Neural progenitor cell (in vitro differentiated cells): ENCODE measurements around the gene HBD. TPM values are rescaled to one million over a fixed set of nuclear protein-coding genes. Genes with fewer than 3 reads are reported as not detected.
A peak's percentile ranks its signal among the peaks of the same experiment; 100 is the strongest.

Experiments used
- DNase-seq: peaks from one replicate; pipeline ENCODE4 v3.0.0-alpha.2; 2016; ENCODE audit warnings: low spot score
- H2AFZ ChIP-seq: fragments of 200-600 bp; sonication (generic); replicated peaks from 2 replicates; pipeline ENCODE4 v1.6.1; 2016; ENCODE audit warnings: antibody characterized with exemption
- H3F3A ChIP-seq: fragments of 200-600 bp; sonication (generic); 2 replicates; pipeline ENCODE4 v1.6.1; 2016; ENCODE audit warnings: antibody characterized with exemption, low read depth
- H3K27ac ChIP-seq: fragments of 200-600 bp; sonication (generic); 2 replicates; pipeline ENCODE4 v1.5.1; 2016; ENCODE audit warnings: mild to moderate bottlenecking
- H3K27me3 ChIP-seq: fragments of 200-600 bp; sonication (generic); 2 replicates; pipeline ENCODE4 v1.6.1; 2016; ENCODE audit warnings: mild to moderate bottlenecking, moderate library complexity
- H3K36me3 ChIP-seq: fragments of 200-600 bp; sonication (generic); 2 replicates; pipeline ENCODE4 v1.5.1; 2016
- H3K4me1 ChIP-seq: fragments of 200-600 bp; sonication (generic); 2 replicates; pipeline ENCODE4 v1.6.1; 2016; ENCODE audit warnings: mixed run types
- H3K4me2 ChIP-seq: fragments of 200-600 bp; sonication (generic); 2 replicates; pipeline ENCODE4 v1.6.1; 2016
- H3K4me3 ChIP-seq: fragments of 200-600 bp; sonication (generic); 2 replicates; pipeline ENCODE4 v1.5.1; 2016
- H3K79me2 ChIP-seq: fragments of 200-600 bp; sonication (generic); 2 replicates; pipeline ENCODE4 v1.6.1; 2016; ENCODE audit warnings: low read depth
- H3K9ac ChIP-seq: fragments of 200-600 bp; sonication (generic); 2 replicates; pipeline ENCODE4 v1.6.1; 2016
- H3K9me3 ChIP-seq: fragments of 200-600 bp; sonication (generic); 2 replicates; pipeline ENCODE4 v1.5.1; 2016; ENCODE audit warnings: low read depth
- H4K20me1 ChIP-seq: fragments of 200-600 bp; sonication (generic); 2 replicates; pipeline ENCODE4 v1.6.1; 2016; ENCODE audit warnings: low read depth
- H3K27ac Mint-ChIP-seq: 3 replicates; pipeline ENCODE4 v1.8.0; 2021; ENCODE audit warnings: mixed read lengths
- H3K27me3 Mint-ChIP-seq: 2 replicates; pipeline ENCODE4 v1.8.0; 2022; ENCODE audit warnings: low read depth, mild to moderate bottlenecking, inconsistent platforms, moderate library complexity, mixed read lengths; ENCODE audit not compliant: insufficient read depth
- H3K36me3 Mint-ChIP-seq: 3 replicates; pipeline ENCODE4 v1.8.0; 2021; ENCODE audit warnings: mixed read lengths
- H3K4me1 Mint-ChIP-seq: 3 replicates; pipeline ENCODE4 v1.8.0; 2021; ENCODE audit warnings: mixed read lengths
- H3K4me3 Mint-ChIP-seq: 3 replicates; pipeline ENCODE4 v1.8.0; 2021; ENCODE audit warnings: mild to moderate bottlenecking, moderate library complexity, mixed read lengths
- H3K9me3 Mint-ChIP-seq: 3 replicates; pipeline ENCODE4 v1.8.0; 2020; ENCODE audit warnings: mixed read lengths
- CTCF ChIP-seq: fragments of 200-600 bp; sonication (generic); IDR thresholded peaks from 2 replicates; pipeline ENCODE4 v1.5.1; 2017; ENCODE audit warnings: antibody characterized with exemption, mild to moderate bottlenecking
- EZH2 ChIP-seq: fragments of 200-600 bp; sonication (generic); IDR thresholded peaks from 2 replicates; pipeline ENCODE4 v1.6.1; 2017; ENCODE audit warnings: antibody characterized with exemption, mild to moderate bottlenecking, moderate library complexity
- EZH2phosphoT487 ChIP-seq: fragments of 200-600 bp; sonication (generic); IDR thresholded peaks from 2 replicates; pipeline ENCODE4 v1.6.1; 2017; ENCODE audit warnings: antibody characterized with exemption
- total RNA-seq: library from RNA; depleted of rRNA; stranded (reverse); fragments of >200 nt; gene quantifications from 2 replicates; pipeline ENCODE4 v1.2.3, GENCODE V29; 2015; ENCODE audit warnings: low replicate concordance

Gene HBD
- total RNA-seq, 1 donor from 2014 or later, result not detected

DNA sequence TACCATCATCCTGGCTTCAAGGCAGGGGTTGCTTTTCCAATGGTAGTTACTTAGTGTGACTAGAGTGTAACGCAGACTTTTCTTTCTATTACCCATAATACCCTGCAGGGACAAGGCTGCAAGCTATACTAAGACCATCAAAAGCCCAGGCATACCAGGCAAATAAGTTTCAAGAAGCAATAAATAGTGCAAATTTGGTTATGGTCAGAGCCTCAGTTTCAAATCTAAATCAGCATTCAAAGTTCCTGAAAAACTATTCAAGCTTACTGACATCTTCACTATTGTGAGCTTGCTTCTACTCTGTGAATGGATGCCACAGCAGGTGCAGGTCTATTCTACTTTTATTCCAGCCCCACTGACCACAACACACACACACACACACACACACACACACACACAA lies 4.9 kb downstream of the HBD start:
- Histone ChIP-seq H3K4me1 (no peaks in the 10 kb centered on the region), H3K4me3 (no peak overlapping the region), H4K20me1 (no peaks in the 10 kb centered on the region), H3K9me3 (no peaks in the 10 kb centered on the region), H3K27ac (no peak overlapping the region), H3K9ac (no peak overlapping the region), H3K27me3 (no peaks in the 10 kb centered on the region), H3F3A (no peaks in the 10 kb centered on the region), H3K4me2 (no peak overlapping the region), H3K79me2 (no peaks in the 10 kb centered on the region), H3K36me3 (no peaks in the 10 kb centered on the region), H2AFZ (no peak overlapping the region)
- TF ChIP-seq EZH2, result no peak
- no peak for TF ChIP-seq EZH2phosphoT487
- TF ChIP-seq CTCF, result no peak
- Mint-ChIP-seq H3K4me3 (no peak overlapping the region), H3K36me3 (no peaks in the 10 kb centered on the region), H3K9me3 (no peaks in the 10 kb centered on the region), H3K27me3 (no peaks in the 10 kb centered on the region), H3K4me1 (no peaks in the 10 kb centered on the region), H3K27ac (no peak overlapping the region)
- peak; percentile 15 for DNase-seq

DNA sequence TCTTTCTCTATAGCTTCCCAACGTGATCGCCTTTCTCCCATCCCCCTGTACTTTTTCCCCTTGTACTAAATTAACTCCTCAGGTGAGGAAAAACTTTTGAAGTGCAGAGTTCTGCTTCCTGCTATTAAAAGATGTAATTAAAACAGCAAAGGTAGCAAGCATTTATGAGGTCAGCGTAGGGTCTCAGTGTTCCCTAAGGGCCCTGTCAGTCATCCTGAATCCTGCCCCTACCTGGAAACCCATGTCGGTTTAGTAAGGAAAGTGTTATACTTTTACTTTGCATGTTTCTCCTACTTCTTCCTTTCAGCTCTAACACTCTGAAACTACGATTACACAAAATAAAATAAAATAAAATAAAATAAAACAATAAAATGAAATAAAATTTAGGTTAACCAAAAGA lies 6.2 kb downstream of the HBD start:
- Mint-ChIP-seq H3K27me3 (peaks cover 3% of the 10 kb centered on the region), H3K9me3 (no peaks in the 10 kb centered on the region), H3K4me1 (no peaks in the 10 kb centered on the region), H3K4me3 (no peak overlapping the region), H3K36me3 (no peaks in the 10 kb centered on the region), H3K27ac (no peak overlapping the region)
- H3K79me2 ChIP-seq, result no peaks in the 10 kb centered on the region
- H2AFZ ChIP-seq, result no peak overlapping the region
- H3F3A ChIP-seq, result no peaks in the 10 kb centered on the region
- no peaks in the 10 kb centered on the region for H3K36me3 ChIP-seq
- no peaks in the 10 kb centered on the region for H4K20me1 ChIP-seq
- no peak for DNase-seq
- H3K4me1 ChIP-seq, result no peaks in the 10 kb centered on the region
- no peak for TF ChIP-seq EZH2phosphoT487
- TF ChIP-seq EZH2, result no peak
- TF ChIP-seq CTCF, result no peak
- no peaks in the 10 kb centered on the region for H3K9me3 ChIP-seq
- H3K27me3 ChIP-seq, result no peaks in the 10 kb centered on the region
- H3K4me2 ChIP-seq, result no peak overlapping the region
- H3K27ac ChIP-seq, result no peak overlapping the region
- no peak overlapping the region for H3K4me3 ChIP-seq
- H3K9ac ChIP-seq, result no peak overlapping the region

- Mint-ChIP-seq H3K27ac (no peak overlapping the region), H3K4me1 (no peaks in the 10 kb centered on the region), H3K9me3 (no peaks in the 10 kb centered on the region), H3K36me3 (no peaks in the 10 kb centered on the region), H3K4me3 (no peak overlapping the region), H3K27me3 (peaks cover 3% of the 10 kb centered on the region)
- H2AFZ ChIP-seq, result no peak overlapping the region
- no peak for DNase-seq
- H3K9ac ChIP-seq, result no peak overlapping the region
- H3K4me3 ChIP-seq, result no peak overlapping the region
- no peaks in the 10 kb centered on the region for H3K9me3 ChIP-seq
- no peak for TF ChIP-seq EZH2phosphoT487
- TF ChIP-seq EZH2, result no peak
- no peak for TF ChIP-seq CTCF
- H3F3A ChIP-seq, result no peaks in the 10 kb centered on the region
- no peaks in the 10 kb centered on the region for H4K20me1 ChIP-seq
- H3K27me3 ChIP-seq, result no peaks in the 10 kb centered on the region
- H3K36me3 ChIP-seq, result no peaks in the 10 kb centered on the region
- H3K4me2 ChIP-seq, result no peak overlapping the region
- H3K79me2 ChIP-seq, result no peaks in the 10 kb centered on the region
- H3K27ac ChIP-seq, result no peak overlapping the region
- H3K4me1 ChIP-seq, result no peaks in the 10 kb centered on the region
These were observed 6.6 kb downstream of the HBD start for GRCh38 chr11:5227681-5228080.
